Thoracic aorta (tissue), 2 donors: ENCODE results near the gene ATP5PD. TPM values are rescaled to one million over a fixed set of nuclear protein-coding genes. Genes with fewer than 3 reads are reported as not detected.

Experiments used
- ATAC-seq: fragments of 150-250 bp; one replicate; pipeline ENCODE4 v1.8.0; 2017; ENCODE audit warnings: low read depth; ENCODE audit not compliant: insufficient number of reproducible peaks, low FRiP score
- DNase-seq: peaks from one replicate; pipeline ENCODE4 v3.0.0-alpha.2; 2020; ENCODE audit warnings: low spot score
- H3K27ac ChIP-seq, 2 donors: fragments of 200-600 bp; sonication (generic); 1 replicate in 1 of 2; 2 replicates in 1 of 2; pipeline ENCODE4 v1.5.1; 2016; ENCODE audit warnings: mild to moderate bottlenecking in 2 of 2, moderate library complexity in 2 of 2
- H3K27me3 ChIP-seq: fragments of 200-600 bp; sonication (generic); replicated peaks from 2 replicates; pipeline ENCODE4 v1.6.0; 2016; ENCODE audit warnings: mild to moderate bottlenecking; ENCODE audit not compliant: insufficient read depth
- H3K36me3 ChIP-seq: fragments of 200-600 bp; sonication (generic); one replicate; pipeline ENCODE4 v1.5.1; 2016
- H3K4me1 ChIP-seq, 2 donors: fragments of 200-600 bp; sonication (generic); 1 replicate in 1 of 2; 2 replicates in 1 of 2; pipeline versions ENCODE4 v1.5.1 to v1.6.0; 2016; ENCODE audit warnings: low read depth in 2 of 2, mild to moderate bottlenecking in 1 of 2; ENCODE audit not compliant: control insufficient read depth in 1 of 2
- H3K4me3 ChIP-seq: fragments of 200-600 bp; sonication (generic); 2 replicates; pipeline ENCODE4 v1.5.1; 2016; ENCODE audit warnings: mild to moderate bottlenecking
- H3K9me3 ChIP-seq: fragments of 200-600 bp; sonication (generic); 2 replicates; pipeline ENCODE4 v1.5.1; 2016
- total RNA-seq, 2 donors: library from RNA; depleted of rRNA; stranded (reverse); fragments of >200 nt; gene quantifications; one replicate each; pipeline versions ENCODE4 v1.1.0 to v1.2.3, GENCODE V29; 2016
- TF ChIP-seq, protein P1 (sequence below): fragments of 200-600 bp; sonication (generic); IDR thresholded peaks from one replicate; pipeline ENCODE4 v1.5.1; 2019; ENCODE audit warnings: antibody characterized with exemption

Gene ATP5PD
- total RNA-seq, 2 donors from 2014 or later: 109 to 189 TPM

DNA sequence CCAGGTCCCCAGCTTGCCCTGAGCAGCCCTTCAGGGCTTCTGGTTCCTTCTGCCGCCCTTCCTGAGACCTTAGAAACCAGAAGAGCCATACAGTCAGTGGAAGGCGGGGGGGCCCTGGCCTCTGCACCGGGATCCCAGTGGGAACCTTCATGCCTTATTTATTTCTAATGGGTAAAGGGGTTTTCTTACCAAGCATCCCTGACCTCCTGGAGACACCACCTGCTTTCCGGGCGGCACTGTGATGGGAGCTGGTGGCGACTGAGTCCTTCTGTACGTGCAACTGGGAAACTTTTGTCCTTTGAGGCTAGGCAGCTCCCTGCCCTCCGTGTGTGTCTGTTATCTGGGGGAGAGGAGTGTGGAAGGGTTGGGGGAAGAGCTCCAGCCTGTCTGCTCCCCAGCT is 41.5 kb downstream of the ATP5PD start:
- no peak for DNase-seq
- ATAC-seq: no peak
- H3K36me3 ChIP-seq: peaks cover 21% of the 10 kb centered on the region

DNA sequence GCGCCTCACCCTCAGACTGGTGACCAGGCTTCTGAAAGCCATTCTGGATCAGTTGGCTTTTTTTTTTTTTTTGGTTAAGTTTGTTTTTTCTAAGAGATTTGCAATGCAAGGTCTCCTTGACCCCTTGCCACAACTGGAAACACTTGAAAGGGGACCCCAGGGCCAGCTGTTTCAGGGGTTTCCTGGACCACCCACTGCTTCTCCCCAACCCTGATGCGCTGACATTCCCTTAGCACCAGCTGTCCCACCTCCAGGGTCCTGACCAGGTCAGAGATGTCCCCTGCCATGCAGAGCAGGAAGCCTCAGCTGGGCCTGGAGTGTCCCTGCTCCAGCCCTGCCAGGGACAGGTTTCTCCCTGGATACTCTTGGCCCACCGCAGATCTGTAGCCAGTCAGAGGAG is 42.4 kb downstream of the ATP5PD start:
- DNase-seq (no peak), ATAC-seq (no peak)
- Histone ChIP-seq H3K36me3 (peaks cover 25% of the 10 kb centered on the region), H3K27me3 (no peaks in the 10 kb centered on the region), H3K9me3 (no peaks in the 10 kb centered on the region), H3K4me1 (no peaks in the 10 kb centered on the region), H3K27ac (no peak overlapping the region), H3K4me3 (no peak overlapping the region)
- TF ChIP-seq, protein P1, sequence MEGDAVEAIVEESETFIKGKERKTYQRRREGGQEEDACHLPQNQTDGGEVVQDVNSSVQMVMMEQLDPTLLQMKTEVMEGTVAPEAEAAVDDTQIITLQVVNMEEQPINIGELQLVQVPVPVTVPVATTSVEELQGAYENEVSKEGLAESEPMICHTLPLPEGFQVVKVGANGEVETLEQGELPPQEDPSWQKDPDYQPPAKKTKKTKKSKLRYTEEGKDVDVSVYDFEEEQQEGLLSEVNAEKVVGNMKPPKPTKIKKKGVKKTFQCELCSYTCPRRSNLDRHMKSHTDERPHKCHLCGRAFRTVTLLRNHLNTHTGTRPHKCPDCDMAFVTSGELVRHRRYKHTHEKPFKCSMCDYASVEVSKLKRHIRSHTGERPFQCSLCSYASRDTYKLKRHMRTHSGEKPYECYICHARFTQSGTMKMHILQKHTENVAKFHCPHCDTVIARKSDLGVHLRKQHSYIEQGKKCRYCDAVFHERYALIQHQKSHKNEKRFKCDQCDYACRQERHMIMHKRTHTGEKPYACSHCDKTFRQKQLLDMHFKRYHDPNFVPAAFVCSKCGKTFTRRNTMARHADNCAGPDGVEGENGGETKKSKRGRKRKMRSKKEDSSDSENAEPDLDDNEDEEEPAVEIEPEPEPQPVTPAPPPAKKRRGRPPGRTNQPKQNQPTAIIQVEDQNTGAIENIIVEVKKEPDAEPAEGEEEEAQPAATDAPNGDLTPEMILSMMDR: no peak

More for the DNA sequence above, 41.5 kb downstream of the ATP5PD start:
- Histone ChIP-seq H3K9me3 (no peaks in the 10 kb centered on the region), H3K27ac (no peak overlapping the region), H3K27me3 (no peaks in the 10 kb centered on the region), H3K4me1 (no peaks in the 10 kb centered on the region), H3K4me3 (no peak overlapping the region)
- TF ChIP-seq, protein P1: no peak

- TF ChIP-seq, protein P1: no peak
These were observed 42.8 kb downstream of the ATP5PD start for GRCh38 chr17:75003957-75004355.

DNA sequence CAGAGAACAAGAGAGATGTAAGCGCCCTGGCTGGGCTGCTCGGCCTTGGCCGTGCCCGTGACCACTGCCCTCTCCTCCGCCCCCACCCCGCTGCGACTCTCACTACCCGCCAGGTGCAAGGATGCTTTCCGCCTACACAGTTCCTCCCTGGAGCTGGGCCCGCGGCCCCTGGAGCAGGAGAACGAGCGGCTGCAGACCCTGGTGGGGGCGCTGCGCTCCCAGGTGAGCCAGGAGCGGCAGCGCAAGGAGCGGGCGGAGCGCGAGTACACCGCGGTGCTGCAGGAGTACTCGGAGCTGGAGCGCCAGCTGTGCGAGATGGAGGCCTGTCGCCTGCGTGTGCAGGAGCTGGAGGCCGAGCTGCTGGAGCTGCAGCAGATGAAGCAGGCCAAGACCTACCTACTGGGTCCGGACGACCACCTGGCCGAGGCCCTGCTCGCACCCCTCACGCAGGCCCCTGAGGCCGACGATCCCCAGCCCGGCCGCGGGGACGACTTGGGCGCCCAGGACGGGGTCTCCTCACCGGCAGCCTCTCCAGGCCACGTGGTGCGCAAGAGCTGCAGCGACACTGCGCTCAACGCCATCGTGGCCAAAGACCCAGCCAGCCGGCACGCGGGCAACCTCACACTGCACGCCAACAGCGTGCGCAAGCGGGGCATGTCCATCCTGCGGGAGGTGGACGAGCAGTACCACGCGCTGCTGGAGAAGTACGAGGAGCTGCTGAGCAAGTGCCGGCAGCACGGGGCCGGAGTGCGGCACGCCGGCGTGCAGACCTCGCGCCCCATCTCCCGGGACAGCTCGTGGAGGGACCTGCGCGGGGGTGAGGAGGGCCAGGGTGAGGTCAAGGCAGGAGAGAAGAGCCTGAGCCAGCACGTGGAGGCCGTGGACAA is 43.5 kb downstream of the ATP5PD start:
- ATAC-seq: no peak
- Histone ChIP-seq H3K9me3 (no peaks in the 10 kb centered on the region), H3K4me1 (no peaks in the 10 kb centered on the region), H3K27me3 (no peaks in the 10 kb centered on the region), H3K27ac (no peak overlapping the region), H3K36me3 (peaks cover 26% of the 10 kb centered on the region), H3K4me3 (no peak overlapping the region)
- TF ChIP-seq, protein P1: no peak
- no peak for DNase-seq

More at GRCh38 chr17:75003957-75004355, 42.8 kb downstream of the ATP5PD start:
- Histone ChIP-seq H3K27me3 (no peaks in the 10 kb centered on the region), H3K4me1 (no peaks in the 10 kb centered on the region), H3K27ac (no peak overlapping the region), H3K4me3 (no peak overlapping the region), H3K36me3 (peaks cover 26% of the 10 kb centered on the region), H3K9me3 (no peaks in the 10 kb centered on the region)
- ATAC-seq (no peak), DNase-seq (no peak)

DNA sequence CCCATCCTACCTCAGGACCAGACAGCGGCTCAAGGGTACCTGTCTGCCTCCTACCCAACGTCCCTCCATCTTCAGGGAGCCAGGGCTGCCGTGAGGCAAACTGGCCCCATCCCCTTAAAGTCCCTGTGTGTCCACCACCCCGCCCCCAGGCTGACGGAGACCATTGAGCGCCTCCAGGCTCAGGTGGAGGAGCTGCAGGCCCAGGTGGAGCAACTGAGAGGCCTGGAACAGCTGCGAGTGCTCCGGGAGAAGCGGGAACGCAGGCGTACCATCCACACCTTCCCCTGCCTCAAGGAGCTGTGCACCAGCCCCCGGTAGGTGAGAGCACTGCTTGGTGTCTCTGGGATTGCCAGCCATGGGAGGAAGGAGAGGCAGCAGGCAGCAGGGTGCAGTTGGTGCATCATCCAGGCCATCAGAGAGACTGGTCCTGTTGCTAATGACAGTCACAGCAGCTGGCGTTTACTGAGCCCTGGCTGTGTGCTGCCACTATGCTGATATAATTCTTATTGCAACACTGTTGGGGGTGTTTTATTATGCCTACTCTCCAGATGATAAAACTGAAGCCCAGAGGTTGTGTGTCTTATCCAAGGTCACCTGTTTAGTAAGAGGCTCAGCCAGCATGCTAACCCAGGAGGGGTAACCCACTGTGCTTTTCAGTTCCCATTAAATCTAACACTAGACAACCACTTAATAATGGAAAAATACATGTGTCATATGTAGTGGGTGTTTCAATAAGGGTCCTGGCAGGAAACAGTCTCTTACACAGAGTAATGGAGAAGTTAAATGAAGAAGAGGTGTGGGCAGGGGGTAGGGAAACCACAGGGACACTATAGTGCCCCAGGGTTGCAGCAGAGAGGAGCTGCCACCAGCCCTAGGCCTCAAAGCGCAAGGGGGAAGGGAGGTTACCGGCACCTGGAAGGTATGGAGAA is 44.6 kb downstream of the ATP5PD start:
- Histone ChIP-seq H3K36me3 (peaks cover 26% of the 10 kb centered on the region), H3K27ac (no peak overlapping the region), H3K4me3 (no peak overlapping the region), H3K4me1 (no peaks in the 10 kb centered on the region), H3K9me3 (no peaks in the 10 kb centered on the region), H3K27me3 (no peaks in the 10 kb centered on the region)
- DNase-seq: no peak
- ATAC-seq: no peak
- TF ChIP-seq, protein P1: no peak
